Measurements from ENCODE around the gene ITGAE.
"Not testable (repeated sequence)": the region's sequence is repeated elsewhere in the genome, so short reads cannot be mapped to it uniquely, and the experiment has no call there.

Gene ITGAE

DNA sequence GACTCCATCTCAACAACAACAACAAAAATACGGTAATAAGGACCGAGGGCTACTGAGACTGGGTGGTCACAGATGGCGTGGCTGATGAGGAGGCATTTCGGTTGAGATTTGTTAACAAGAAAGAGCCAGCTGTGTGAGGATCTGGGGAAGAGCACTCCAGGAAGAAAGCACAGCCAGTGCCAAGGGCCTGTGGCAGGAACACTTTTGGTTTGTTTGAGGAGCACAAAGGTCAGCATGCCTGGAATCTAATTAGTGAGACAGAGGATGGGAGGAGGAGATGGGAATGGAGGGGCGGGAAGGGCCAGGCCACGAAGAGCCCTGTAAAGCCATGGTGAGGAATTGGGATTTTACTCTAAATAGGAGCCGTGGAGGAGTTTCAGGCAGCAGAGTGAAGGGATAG is 52.4 kb downstream of the ITGAE start:
- H3K27ac Mint-ChIP-seq, result no peak overlapping the region
- no peaks in the 10 kb centered on the region for H3K9me3 Mint-ChIP-seq
- ATAC-seq (no peak), DNase-seq (no peak)
- H3K27me3 Mint-ChIP-seq, result peaks cover 2% of the 10 kb centered on the region
- peaks cover 27% of the 10 kb centered on the region for H3K4me1 Mint-ChIP-seq
- H3K36me3 Mint-ChIP-seq (ENCODE audit: low read depth), result no peaks in the 10 kb centered on the region
- no peak overlapping the region for H3K4me3 Mint-ChIP-seq

DNA sequence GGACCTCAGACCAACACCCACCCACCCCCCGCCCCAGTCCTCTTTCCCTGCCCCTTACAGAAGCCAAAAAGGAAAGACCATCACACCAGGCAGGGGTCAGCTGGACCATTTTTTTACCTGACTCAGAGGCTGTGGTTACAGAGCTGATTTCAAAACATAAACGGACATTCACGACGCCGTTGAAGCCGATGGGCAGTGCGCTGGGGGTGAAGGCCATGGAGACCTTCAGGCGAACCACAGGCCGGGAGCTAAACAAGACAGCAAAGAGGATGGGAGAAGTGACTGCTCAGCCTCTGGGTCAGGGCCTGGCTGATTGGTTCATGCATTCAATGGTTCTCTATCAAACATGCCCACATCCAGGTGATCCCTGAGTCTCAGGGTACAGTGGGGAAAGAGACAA is 53.2 kb downstream of the ITGAE start:
- DNase-seq, result no peak
- ATAC-seq, result no peak
- Mint-ChIP-seq H3K27ac (no peak overlapping the region), H3K36me3 (ENCODE audit: low read depth) (no peaks in the 10 kb centered on the region), H3K4me3 (no peak overlapping the region), H3K4me1 (peaks cover 26% of the 10 kb centered on the region), H3K27me3 (peaks cover 2% of the 10 kb centered on the region), H3K9me3 (no peaks in the 10 kb centered on the region)

DNA sequence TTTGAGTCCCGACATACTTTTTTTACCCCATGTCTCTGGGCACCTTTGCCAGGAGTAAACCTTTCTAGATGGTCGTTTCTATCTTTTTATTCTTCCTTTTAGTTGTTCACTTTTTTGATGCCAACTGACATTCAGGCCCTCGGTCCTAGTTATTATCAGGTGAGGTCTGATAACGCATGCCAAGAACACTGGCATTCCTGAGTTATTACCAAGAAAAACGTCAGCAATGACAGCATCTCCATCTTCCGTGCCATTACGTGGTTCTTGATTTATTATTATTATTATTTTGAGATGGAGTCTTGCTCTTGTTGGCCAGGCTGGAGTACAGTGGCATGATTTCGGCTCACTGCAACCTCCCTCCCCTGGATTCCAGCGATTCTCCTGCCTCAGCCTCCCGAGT is 55.9 kb downstream of the ITGAE start:
- DNase-seq (no peak), ATAC-seq (no peak)
- no peaks in the 10 kb centered on the region for H3K9me3 Mint-ChIP-seq
- peaks cover 27% of the 10 kb centered on the region for H3K4me1 Mint-ChIP-seq
- no peaks in the 10 kb centered on the region for H3K36me3 Mint-ChIP-seq (ENCODE audit: low read depth)
- no peak overlapping the region for H3K27ac Mint-ChIP-seq
- H3K27me3 Mint-ChIP-seq, result peaks cover 2% of the 10 kb centered on the region
- H3K4me3 Mint-ChIP-seq, result no peak overlapping the region

DNA sequence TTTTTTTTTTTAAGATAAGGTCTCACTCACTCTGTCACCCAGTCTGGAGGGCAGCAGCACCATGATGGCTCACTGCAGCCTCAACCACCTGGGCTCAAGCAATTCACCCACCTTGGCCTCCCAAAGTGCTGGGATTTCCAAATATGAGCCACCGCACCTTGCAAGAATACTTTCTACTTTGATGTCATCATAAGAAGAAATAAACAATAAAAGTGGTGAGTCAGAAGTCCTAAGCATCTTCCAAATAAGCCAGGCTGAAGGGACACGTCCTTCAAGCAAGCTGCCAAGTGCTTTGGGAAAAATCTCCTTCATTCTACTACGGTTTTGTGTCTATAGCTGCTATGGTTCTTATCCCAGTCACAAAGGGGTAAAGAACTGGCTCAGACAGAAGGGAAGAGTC is 57.0 kb downstream of the ITGAE start:
- Mint-ChIP-seq H3K27ac (no peak overlapping the region), H3K4me1 (peaks cover 32% of the 10 kb centered on the region), H3K27me3 (peaks cover 2% of the 10 kb centered on the region), H3K4me3 (no peak overlapping the region), H3K36me3 (ENCODE audit: low read depth) (no peaks in the 10 kb centered on the region), H3K9me3 (no peaks in the 10 kb centered on the region)
- no peak for ATAC-seq
- DNase-seq, result no peak

DNA sequence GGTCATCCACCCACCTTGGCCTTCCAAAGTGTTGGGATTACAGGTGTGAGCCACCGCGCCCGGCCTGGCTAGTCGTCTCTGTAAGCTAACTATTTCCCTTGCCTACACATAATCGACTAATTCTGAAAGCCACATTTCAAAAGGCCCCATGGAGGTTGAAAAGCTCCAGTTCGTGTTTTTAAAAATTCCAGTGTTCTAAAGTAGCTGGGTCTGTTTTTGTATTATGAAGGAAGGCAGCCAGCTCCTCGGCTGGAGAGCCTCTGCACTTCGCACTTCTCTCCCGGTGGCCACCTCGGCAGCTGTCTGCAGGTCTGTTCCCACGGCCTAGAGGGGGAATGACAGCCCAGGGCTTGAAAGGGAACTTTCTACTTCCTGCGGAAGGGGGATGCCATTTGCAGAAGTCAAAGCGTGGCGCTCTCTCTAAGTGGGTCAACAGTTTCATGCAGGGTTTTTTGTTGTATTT is 60.3 kb downstream of the ITGAE start:
- DNase-seq (peak; percentile 48), ATAC-seq (peak; percentile 51)
- peaks cover 4% of the 10 kb centered on the region for H3K27me3 Mint-ChIP-seq
- H3K4me1 Mint-ChIP-seq, result peaks cover 43% of the 10 kb centered on the region
- H3K9me3 Mint-ChIP-seq, result no peaks in the 10 kb centered on the region
- peak overlapping the region; percentile 45 for H3K4me3 Mint-ChIP-seq
- H3K27ac Mint-ChIP-seq, result peak overlapping the region; percentile 77
- H3K36me3 Mint-ChIP-seq (ENCODE audit: low read depth), result no peaks in the 10 kb centered on the region

DNA sequence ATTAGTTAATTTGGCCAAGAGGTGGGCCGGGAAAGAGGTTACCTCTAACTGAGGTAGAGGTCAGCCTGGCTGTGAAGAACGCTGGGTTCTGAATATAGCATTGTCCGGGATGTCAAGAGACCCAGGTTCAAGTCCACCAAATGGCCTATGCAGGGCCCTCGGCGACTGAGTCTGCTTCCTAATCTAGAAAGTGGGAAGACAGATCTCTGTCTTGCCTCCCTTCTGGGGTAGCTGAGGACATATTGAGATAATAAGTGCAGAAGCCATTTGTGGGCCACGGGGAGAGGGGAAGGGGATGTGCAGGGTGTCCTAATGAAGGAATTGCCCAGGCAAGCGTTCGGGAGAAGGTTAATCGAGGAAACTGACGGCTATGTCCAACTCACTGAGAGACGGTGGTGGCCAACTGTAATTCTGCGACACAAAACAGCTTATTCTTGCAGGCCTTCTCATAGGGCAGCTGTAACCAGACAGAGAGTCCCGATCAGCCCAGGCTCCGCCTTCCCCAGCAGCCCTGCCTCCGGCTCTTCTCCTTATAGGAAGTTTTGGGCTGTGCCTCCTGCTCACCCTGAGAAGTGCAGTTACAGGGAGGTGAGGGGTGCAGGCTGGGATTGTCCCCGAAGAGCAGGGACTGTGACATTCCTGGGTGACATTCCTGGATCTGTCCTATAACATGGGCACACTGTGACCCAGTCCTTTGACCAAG is 61.4 kb downstream of the ITGAE start:
- ATAC-seq (no peak), DNase-seq (no peak)
- peaks cover 4% of the 10 kb centered on the region for H3K27me3 Mint-ChIP-seq
- H3K4me3 Mint-ChIP-seq, result no peak overlapping the region
- no peaks in the 10 kb centered on the region for H3K36me3 Mint-ChIP-seq (ENCODE audit: low read depth)
- peaks cover 43% of the 10 kb centered on the region for H3K4me1 Mint-ChIP-seq
- H3K9me3 Mint-ChIP-seq, result no peaks in the 10 kb centered on the region
- no peak overlapping the region for H3K27ac Mint-ChIP-seq

DNA sequence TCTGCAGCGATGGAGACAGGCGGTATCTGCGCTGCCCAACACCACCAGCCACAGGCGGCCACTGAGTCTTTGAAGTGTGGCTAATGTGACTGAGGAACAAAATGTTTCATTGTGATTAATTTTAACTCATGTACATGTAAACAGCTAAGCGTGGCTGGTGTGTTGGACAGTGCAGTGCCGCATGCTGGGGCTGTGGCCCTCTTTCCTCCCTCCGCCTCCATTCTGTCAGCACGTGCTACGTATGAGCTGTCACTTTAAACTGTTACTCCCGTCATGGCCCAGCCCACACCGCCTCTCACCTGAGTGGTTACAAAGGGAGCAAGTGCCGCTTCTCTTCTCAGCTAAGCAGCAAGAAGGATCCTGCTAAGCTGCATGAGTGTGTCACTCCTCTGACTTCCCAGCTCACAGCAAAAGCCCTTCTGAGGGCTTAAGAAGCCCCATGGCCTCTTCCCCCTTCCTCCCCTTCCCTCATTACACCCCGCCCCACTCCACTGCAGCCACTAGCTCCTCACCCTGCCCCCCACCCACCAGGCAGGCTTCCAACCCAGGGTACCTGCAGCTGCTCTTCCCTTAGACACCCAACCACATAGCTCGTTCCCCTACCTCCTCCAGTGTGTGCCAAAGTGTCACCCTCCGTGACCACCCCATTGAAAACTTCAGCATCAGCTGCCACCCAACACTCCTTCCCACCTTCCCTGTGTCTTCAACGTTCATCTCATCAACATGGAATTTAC is 62.3 kb downstream of the ITGAE start:
- DNase-seq, result peak; percentile 69

DNA sequence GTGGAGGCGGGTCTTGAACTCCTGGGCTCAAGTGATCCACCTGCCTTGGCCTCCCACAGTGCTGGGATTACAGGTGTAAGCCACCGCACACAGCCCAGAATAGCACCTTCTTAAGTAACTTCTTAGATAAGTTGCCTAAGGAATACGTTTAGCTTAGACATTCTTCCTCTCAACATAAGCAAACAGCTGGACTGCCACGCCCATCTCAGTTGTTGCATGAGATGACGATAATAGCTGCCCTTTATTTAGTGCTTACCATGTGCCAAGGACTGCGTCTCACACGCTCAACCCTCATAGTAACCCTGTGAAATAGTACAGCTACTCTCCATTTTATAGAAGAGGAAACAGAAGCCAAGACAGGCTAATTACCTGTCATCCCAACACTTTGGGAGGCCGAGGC is 65.5 kb downstream of the ITGAE start:
- Mint-ChIP-seq H3K9me3 (no peaks in the 10 kb centered on the region), H3K27me3 (peaks cover 4% of the 10 kb centered on the region), H3K4me1 (peaks cover 32% of the 10 kb centered on the region), H3K4me3 (no peak overlapping the region), H3K27ac (no peak overlapping the region), H3K36me3 (ENCODE audit: low read depth) (no peaks in the 10 kb centered on the region)
- no peak for ATAC-seq
- DNase-seq, result no peak

More for the DNA sequence above, 62.3 kb downstream of the ITGAE start:
- ATAC-seq, result peak; percentile 84
- peaks cover 43% of the 10 kb centered on the region for H3K4me1 Mint-ChIP-seq
- no peak overlapping the region for H3K27ac Mint-ChIP-seq
- no peaks in the 10 kb centered on the region for H3K36me3 Mint-ChIP-seq (ENCODE audit: low read depth)
- H3K27me3 Mint-ChIP-seq, result peaks cover 4% of the 10 kb centered on the region
- no peak overlapping the region for H3K4me3 Mint-ChIP-seq
- H3K9me3 Mint-ChIP-seq, result no peaks in the 10 kb centered on the region

DNA sequence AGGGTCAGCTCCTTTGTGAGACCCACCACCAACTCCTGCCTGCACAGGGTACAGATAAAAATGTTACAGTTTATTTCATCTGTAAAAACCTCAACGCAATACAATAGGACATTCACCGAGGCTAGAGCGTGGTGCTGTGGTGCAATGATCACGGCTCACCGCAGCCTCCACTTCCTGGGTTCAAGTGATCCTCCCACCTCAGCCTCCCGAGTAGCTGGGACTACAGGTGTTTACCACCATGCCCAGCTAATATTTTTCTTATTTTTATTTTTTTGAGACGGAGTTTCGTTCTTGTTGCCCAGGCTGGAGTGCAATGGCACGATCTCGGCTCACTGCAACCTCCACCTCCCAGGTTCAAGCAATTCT is 66.1 kb downstream of the ITGAE start:
- H3K27ac Mint-ChIP-seq; H3K4me3 Mint-ChIP-seq; H3K9me3 Mint-ChIP-seq; DNase-seq; ATAC-seq; H3K36me3 Mint-ChIP-seq (ENCODE audit: low read depth); H3K27me3 Mint-ChIP-seq: not testable (repeated sequence)
- H3K4me1 Mint-ChIP-seq, result peaks cover 26% of the 10 kb centered on the region

DNA sequence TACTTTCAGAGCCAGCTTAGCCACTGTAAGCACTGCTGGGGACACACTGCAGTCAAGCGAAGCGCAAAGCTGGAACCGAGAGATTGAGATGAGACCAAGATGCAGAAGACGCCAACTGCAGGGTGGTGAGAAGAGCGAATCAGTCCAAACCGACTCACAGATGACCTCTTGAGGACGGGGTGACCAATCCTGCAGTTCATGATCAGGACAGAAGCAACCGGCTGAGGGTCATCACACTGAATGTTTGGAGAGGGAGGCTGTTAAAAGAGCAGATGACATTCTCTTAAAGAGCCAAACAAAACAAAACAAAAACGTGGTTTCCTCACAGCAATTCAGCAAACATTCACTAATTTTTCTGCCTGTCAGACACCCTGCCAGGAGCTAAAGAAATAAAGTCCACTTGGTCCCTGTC is 68.8 kb downstream of the ITGAE start:
- H3K9me3 Mint-ChIP-seq, result no peaks in the 10 kb centered on the region
- peaks cover 10% of the 10 kb centered on the region for H3K36me3 Mint-ChIP-seq (ENCODE audit: low read depth)
- DNase-seq, result no peak
- peaks cover 2% of the 10 kb centered on the region for H3K27me3 Mint-ChIP-seq
- no peak overlapping the region for H3K27ac Mint-ChIP-seq
- ATAC-seq, result no peak
- peaks cover 5% of the 10 kb centered on the region for H3K4me1 Mint-ChIP-seq
- no peak overlapping the region for H3K4me3 Mint-ChIP-seq

DNA sequence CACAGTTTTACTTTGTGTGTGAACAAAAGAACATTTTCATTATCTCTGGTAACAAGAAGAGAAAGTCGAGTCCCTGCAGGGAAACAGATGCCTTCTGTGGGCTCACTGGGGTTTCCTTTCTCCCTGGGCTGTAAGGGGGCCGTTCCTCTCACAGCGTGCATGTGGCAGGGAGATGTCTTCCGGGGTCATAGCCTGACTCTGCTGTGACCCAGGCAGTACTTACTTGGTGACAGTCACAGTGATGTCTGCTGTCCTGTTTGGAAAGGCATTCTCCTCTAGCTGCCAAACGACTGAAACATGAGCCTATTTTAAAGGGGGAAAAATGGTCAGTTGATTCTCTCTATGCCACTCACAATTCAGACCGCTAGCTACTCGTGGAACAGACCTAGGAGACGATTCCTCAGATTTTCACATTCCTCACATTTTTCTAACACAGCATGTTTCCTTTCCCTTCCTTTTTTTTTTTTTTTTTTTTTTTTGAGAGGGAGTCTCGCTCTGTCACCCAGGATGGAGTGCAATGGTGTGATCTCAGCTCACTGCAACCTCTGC is 70.0 kb downstream of the ITGAE start:
- DNase-seq (no peak), ATAC-seq (no peak)
- H3K36me3 Mint-ChIP-seq (ENCODE audit: low read depth), result peaks cover 19% of the 10 kb centered on the region
- H3K27me3 Mint-ChIP-seq, result no peaks in the 10 kb centered on the region
- no peak overlapping the region for H3K27ac Mint-ChIP-seq
- no peak overlapping the region for H3K4me3 Mint-ChIP-seq
- no peaks in the 10 kb centered on the region for H3K9me3 Mint-ChIP-seq
- H3K4me1 Mint-ChIP-seq, result peaks cover 15% of the 10 kb centered on the region

DNA sequence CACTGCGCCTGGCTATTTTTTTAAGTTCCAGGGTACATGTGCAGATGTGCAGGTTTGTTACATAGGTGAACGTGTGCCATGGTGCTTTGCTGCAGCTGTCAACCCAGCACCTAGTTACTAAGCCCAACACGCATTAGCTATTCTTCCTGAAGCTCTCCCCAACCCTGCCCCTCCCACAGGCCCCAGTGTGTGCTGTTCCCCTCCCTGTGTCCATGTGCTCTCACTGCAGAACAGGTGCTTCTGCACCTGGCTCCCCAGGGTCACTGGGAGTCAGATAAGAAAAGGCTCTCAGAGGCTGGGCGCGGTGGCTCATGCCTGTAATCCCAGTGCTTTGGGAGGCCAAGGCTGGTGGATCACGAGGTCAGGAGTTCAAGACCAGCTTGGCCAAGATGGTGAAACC is 71.1 kb downstream of the ITGAE start:
- no peak for ATAC-seq
- no peak overlapping the region for H3K4me3 Mint-ChIP-seq
- no peaks in the 10 kb centered on the region for H3K9me3 Mint-ChIP-seq
- peaks cover 29% of the 10 kb centered on the region for H3K36me3 Mint-ChIP-seq (ENCODE audit: low read depth)
- DNase-seq, result no peak
- no peaks in the 10 kb centered on the region for H3K27me3 Mint-ChIP-seq
- H3K4me1 Mint-ChIP-seq, result peaks cover 25% of the 10 kb centered on the region
- no peak overlapping the region for H3K27ac Mint-ChIP-seq

DNA sequence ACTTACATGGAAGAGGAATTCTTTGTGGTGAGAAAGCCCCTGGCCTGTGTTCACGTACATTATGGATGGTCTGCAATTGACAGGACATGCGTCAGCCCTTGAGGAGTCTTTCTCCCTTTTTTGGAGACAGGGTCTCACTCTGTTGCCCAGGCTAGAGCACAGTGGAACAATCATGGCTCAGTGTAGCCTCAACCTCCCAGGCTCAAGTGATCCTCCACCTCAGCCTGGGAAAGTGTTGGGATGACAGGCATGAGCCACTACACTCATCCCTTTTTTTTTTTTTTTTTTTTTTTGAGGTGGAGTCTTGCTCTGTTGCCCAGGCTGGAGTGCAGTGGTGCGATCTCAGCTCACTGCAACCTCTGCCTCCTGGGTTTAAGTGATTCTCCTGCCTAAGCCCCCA is 72.9 kb downstream of the ITGAE start:
- H3K4me3 Mint-ChIP-seq, DNase-seq, H3K27ac Mint-ChIP-seq, H3K9me3 Mint-ChIP-seq, ATAC-seq, H3K27me3 Mint-ChIP-seq: not testable (repeated sequence)
- peaks cover 33% of the 10 kb centered on the region for H3K4me1 Mint-ChIP-seq
- peaks cover 35% of the 10 kb centered on the region for H3K36me3 Mint-ChIP-seq (ENCODE audit: low read depth)

DNA sequence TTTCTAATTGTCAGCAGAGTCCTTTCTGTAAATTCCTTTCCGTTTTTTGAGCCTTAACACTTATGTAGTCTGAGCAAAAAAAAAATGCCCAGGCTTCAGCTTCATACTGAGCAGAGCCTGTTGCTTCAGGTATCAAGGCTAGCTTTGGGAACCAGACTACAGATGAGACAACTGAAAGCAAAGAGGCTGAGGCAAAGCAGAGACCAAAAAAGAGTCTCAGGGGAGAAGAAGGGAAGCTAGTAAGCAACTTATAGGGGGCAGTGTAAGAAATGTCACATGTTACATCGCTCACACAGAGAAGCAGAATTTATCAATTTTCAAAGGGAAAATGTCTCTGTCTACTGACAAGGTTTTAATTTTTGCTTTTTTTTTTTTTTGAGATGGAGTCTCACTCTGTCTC is 73.9 kb downstream of the ITGAE start:
- peak overlapping the region; percentile 62 for H3K27ac Mint-ChIP-seq
- H3K9me3 Mint-ChIP-seq, result no peaks in the 10 kb centered on the region
- H3K4me3 Mint-ChIP-seq, result no peak overlapping the region
- ATAC-seq (no peak), DNase-seq (no peak)
- no peaks in the 10 kb centered on the region for H3K27me3 Mint-ChIP-seq
- peaks cover 42% of the 10 kb centered on the region for H3K4me1 Mint-ChIP-seq
- peaks cover 37% of the 10 kb centered on the region for H3K36me3 Mint-ChIP-seq (ENCODE audit: low read depth)

Measured in activated naive CD8-positive, alpha-beta T cell treated with anti-CD3 and anti-CD28 coated beads, Interleukin-2, amount 50 U/mL, for 24 hours (primary cell).